AG04450 (cell line): ENCODE results near the gene CLBA1. TPM values are rescaled to one million over a fixed set of nuclear protein-coding genes. Genes with fewer than 3 reads are reported as not detected.

Source experiments
- CTCF ChIA-PET: fragments of 300-600, 350-600 bp; formaldehyde crosslinking; extraction: SDS; loops from one replicate; lab custom pipeline; 2022; ENCODE audit warnings: antibody characterized with exemption, inconsistent platforms; lab: Charles Lee
- POLR2A ChIA-PET: fragments of 350-600 bp; formaldehyde crosslinking; extraction: SDS; loops from one replicate; lab custom pipeline; 2021; ENCODE audit warnings: antibody characterized with exemption, inconsistent platforms; lab: Yijun Ruan, JAX
- DNase-seq: peaks from one replicate; pipeline ENCODE4 v3.0.0-alpha.2; 2011; ENCODE audit warnings: low read depth, low spot score
- H3K27ac ChIP-seq: one replicate; pipeline ENCODE4 v1.5.1; 2012; ENCODE audit warnings: low read depth, low read length, control low read depth
- H3K27me3 ChIP-seq: one replicate; pipeline ENCODE4 v1.6.0; 2012; ENCODE audit warnings: low read length; ENCODE audit not compliant: control insufficient read depth, insufficient read depth
- H3K4me3 ChIP-seq: 2 replicates; pipeline ENCODE4 v1.5.1; 2011; ENCODE audit warnings: mild to moderate bottlenecking, low read depth, low read length, control low read depth
- H3K9me3 ChIP-seq: 2 replicates; pipeline ENCODE4 v1.5.1; 2012; ENCODE audit warnings: low read length; ENCODE audit not compliant: control insufficient read depth, insufficient read depth
- polyA plus RNA-seq: library from polyadenylated mRNA; depleted of rRNA; stranded (reverse); fragments of >200 nt; gene quantifications from 2 replicates; pipeline ENCODE4 v1.2.3, GENCODE V29; 2011
- TF ChIP-seq, protein P1 (sequence below): IDR thresholded peaks from 2 replicates; pipeline ENCODE4 v1.5.1; 2011; ENCODE audit warnings: low read depth, low read length, control low read depth, inconsistent platforms

Gene CLBA1
- polyA plus RNA-seq, 1 experiment, result 4.6 TPM

DNA sequence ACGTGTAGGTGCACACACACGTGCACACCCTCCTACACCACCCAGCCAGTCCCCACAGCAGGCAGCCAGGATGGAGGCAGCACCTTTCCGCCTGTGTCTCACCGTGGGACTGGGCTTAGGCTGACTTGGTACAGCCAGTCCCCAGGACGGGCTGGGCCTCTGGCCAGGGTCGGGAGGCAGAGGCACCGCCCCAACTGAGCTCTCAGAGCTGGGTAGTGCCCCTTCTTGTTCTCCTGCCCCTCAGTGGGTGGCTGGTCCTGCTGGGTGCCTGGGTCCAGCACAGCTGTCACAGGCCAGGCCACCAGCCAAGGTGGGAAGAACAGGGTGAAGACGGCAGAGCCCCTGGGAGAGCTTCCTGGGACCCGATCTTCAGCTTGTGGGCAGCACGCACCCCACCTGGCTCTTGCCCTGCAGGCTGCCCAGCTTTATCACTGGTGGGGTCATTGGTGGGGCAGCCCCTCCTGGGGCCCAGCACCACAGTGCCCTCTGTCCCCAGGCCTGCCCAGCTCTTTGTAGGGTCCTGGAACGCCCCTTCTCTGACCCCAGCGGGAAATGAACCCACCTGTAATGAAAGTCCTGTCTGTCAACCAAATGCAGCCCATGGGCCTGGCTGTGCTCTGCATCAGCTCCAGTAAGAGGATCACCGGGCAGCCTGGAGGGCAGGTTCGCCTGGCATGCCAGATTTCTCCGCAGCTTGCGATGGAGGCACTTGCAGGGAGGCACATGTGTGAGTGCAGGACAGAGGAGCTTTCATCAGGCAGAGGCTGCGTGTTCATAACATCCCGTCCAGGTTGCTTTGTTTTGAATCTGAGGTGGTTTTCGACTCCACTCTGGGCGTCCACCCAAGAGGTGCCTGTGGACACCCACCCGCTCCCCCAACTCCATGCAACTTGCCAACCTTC lies 20.6 kb downstream of the CLBA1 start:
- no peaks in the 10 kb centered on the region for H3K27me3 ChIP-seq
- H3K27ac ChIP-seq, result no peak overlapping the region
- TF ChIP-seq, protein P1, sequence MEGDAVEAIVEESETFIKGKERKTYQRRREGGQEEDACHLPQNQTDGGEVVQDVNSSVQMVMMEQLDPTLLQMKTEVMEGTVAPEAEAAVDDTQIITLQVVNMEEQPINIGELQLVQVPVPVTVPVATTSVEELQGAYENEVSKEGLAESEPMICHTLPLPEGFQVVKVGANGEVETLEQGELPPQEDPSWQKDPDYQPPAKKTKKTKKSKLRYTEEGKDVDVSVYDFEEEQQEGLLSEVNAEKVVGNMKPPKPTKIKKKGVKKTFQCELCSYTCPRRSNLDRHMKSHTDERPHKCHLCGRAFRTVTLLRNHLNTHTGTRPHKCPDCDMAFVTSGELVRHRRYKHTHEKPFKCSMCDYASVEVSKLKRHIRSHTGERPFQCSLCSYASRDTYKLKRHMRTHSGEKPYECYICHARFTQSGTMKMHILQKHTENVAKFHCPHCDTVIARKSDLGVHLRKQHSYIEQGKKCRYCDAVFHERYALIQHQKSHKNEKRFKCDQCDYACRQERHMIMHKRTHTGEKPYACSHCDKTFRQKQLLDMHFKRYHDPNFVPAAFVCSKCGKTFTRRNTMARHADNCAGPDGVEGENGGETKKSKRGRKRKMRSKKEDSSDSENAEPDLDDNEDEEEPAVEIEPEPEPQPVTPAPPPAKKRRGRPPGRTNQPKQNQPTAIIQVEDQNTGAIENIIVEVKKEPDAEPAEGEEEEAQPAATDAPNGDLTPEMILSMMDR, result no peak
- POLR2A ChIA-PET, result no interaction called here
- CTCF ChIA-PET, result interaction anchor here (0.6 kb wide), 1 partner anchor 429 kb away, joined by 3 read pairs; no protein-coding TSS in a partner anchor
- no peaks in the 10 kb centered on the region; the same call in 1 of the 2 replicates for H3K9me3 ChIP-seq
- no peak for DNase-seq
- H3K4me3 ChIP-seq, result no peak overlapping the region

DNA sequence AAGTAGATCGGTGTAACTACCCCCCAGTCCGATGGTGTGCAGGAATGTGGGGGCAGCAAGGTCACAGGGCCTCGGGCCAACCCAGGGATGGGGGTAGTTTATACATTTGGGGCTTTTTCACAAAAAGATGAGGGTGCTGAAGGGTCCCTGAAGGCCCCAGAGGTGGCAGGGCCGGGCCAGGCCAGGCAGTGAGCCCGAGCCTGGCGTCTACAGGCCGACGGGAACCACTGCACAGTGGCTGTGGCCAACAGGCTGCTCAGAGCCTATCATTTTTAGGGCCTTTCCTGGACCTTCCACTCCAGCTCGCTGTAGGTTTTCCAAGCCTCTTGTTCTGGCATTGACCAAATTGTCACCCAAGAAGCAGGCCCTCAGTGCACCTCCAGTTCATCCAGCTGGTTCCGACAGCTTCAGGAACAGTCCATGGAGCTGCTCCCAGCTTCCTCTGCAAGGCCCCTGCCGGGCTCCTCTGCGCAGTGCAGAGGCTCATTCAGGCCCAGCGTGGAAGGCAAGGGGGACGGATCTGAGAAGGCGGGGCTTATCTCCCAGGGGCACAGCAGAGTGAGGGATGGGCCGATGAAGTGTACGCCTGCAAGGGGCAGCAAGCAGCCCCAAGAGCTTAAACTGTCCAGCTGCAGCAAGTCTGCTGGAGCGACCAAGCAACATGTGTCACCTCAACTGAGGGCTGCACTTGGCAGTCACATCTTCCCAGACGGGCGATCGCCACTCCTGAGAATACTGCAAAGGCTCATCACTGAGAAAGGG lies 21.4 kb downstream of the CLBA1 start:
- Histone ChIP-seq H3K27me3 (no peaks in the 10 kb centered on the region), H3K9me3 (no peaks in the 10 kb centered on the region; the same call in 1 of the 2 replicates), H3K27ac (no peak overlapping the region), H3K4me3 (no peak overlapping the region)
- no peak for DNase-seq
- CTCF ChIA-PET, result no interaction called here
- TF ChIP-seq, protein P1, result no peak
- POLR2A ChIA-PET, result no interaction called here

DNA sequence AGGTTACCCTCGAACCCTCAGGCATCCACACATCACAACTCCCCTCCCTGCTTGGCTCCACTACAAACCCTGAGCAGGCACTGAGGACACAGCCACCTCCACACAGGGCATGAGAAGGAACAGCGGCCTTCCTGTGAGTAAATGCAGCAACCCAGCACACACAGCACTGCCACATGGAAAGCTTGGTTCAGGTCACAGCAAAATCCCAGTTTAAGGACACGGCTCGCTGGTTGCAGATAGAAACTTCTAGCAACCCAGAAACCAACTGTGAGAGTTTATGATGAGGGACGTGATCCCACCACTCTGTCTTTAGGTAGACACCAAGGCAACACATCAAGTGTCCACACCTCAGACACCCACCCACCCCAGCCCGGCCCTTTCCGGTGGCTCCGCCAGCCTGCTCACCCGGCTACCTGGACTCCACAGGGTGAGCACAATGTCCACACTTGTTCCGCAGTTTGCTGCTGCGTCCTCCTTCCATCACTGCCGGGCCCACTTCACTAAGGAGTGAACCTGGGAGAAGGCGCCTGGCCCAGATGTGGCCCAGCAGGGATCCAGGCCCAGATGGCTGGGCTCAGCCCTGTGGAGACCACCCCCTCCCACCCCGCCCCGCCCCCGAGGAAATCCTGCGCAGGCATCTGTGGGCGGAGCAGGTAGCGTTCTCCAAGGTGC lies 22.1 kb downstream of the CLBA1 start:
- POLR2A ChIA-PET, result no interaction called here

GRCh38 chr14:105010106-105010505 lies 24.5 kb downstream of the CLBA1 start:
- CTCF ChIA-PET, result no interaction called here
- TF ChIP-seq, protein P1, result no peak
- Histone ChIP-seq H3K9me3 (no peaks in the 10 kb centered on the region; the same call in 1 of the 2 replicates), H3K27ac (no peak overlapping the region), H3K4me3 (no peak overlapping the region), H3K27me3 (no peaks in the 10 kb centered on the region)
- DNase-seq, result no peak
- POLR2A ChIA-PET, result no interaction called here

More for the DNA sequence above, 22.1 kb downstream of the CLBA1 start:
- DNase-seq, result no peak
- no peaks in the 10 kb centered on the region; the same call in 1 of the 2 replicates for H3K9me3 ChIP-seq
- no peak overlapping the region for H3K27ac ChIP-seq
- no peaks in the 10 kb centered on the region for H3K27me3 ChIP-seq
- CTCF ChIA-PET, result no interaction called here
- H3K4me3 ChIP-seq, result no peak overlapping the region
- TF ChIP-seq, protein P1, result no peak
